PC-3 (cell line): ENCODE measurements around the gene B3GNT5. TPM values are rescaled to one million over a fixed set of nuclear protein-coding genes. Genes with fewer than 3 reads are reported as not detected.
A peak's percentile ranks its signal among the peaks of the same experiment; 100 is the strongest.

Experiments
- ATAC-seq: fragments of 200-7000 bp; cut with Tn5 transposase; 2 replicates; pipeline ENCODE4 v1.9.1; 2020; ENCODE audit warnings: mild to moderate bottlenecking, moderate library complexity
- BruUV-seq: library from RNA; stranded (reverse); fragments of 400-500 nt; replicated peaks from 2 replicates; lab custom pipeline; 2021; lab: Mats Ljungman, UMichigan
- CTCF ChIA-PET: fragments of 300-600 bp; sonication (Branson Sonifier 250); formaldehyde crosslinking; loops from one replicate; lab custom pipeline; 2022; ENCODE audit warnings: antibody characterized with exemption; lab: Charles Lee
- POLR2A ChIA-PET: fragments of 300-600 bp; sonication (Branson Sonifier 250); formaldehyde crosslinking; loops from one replicate; lab custom pipeline; 2022; ENCODE audit warnings: antibody characterized with exemption; ENCODE audit not compliant: unreplicated experiment; lab: Charles Lee
- DNase-seq: peaks from one replicate; pipeline ENCODE4 v3.0.0-alpha.2; 2015
- H2AFZ ChIP-seq: fragments of 300-600 bp; sonication (generic); 2 replicates; pipeline ENCODE4 v1.6.0; 2016; ENCODE audit warnings: antibody characterized with exemption, low read length
- H3F3A ChIP-seq: fragments of 300-600 bp; sonication (generic); one replicate; pipeline ENCODE4 v1.6.0; 2017; ENCODE audit warnings: antibody characterized with exemption, low read length, control low read depth, mild to moderate bottlenecking; ENCODE audit not compliant: unreplicated experiment
- H3K27ac ChIP-seq: fragments of 300-600 bp; sonication (generic); 2 replicates; pipeline ENCODE4 v1.5.1; 2016; ENCODE audit warnings: mild to moderate bottlenecking, low read length
- H3K27me3 ChIP-seq: fragments of 300-600 bp; sonication (generic); 2 replicates; pipeline ENCODE4 v1.6.1; 2016; ENCODE audit warnings: low read length, mixed read lengths
- H3K36me3 ChIP-seq: fragments of 300-600 bp; sonication (generic); 2 replicates; pipeline ENCODE4 v1.6.1; 2016; ENCODE audit warnings: low read depth, mixed run types, low read length, mixed read lengths
- H3K4me1 ChIP-seq: fragments of 300-600 bp; sonication (generic); 2 replicates; pipeline ENCODE4 v1.5.1; 2016; ENCODE audit warnings: low read length; ENCODE audit not compliant: insufficient read depth
- H3K4me2 ChIP-seq: fragments of 300-600 bp; sonication (generic); 2 replicates; pipeline ENCODE4 v1.6.0; 2016; ENCODE audit warnings: low read length
- H3K4me3 ChIP-seq: fragments of 300-600 bp; sonication (generic); 2 replicates; pipeline ENCODE4 v1.5.1; 2016; ENCODE audit warnings: mild to moderate bottlenecking, low read length, mixed read lengths
- H3K79me2 ChIP-seq: fragments of 300-600 bp; sonication (generic); 2 replicates; pipeline ENCODE4 v1.6.1; 2017; ENCODE audit warnings: low read length, mixed read lengths
- H3K9ac ChIP-seq: fragments of 300-600 bp; sonication (generic); 2 replicates; pipeline ENCODE4 v1.6.0; 2016; ENCODE audit warnings: mild to moderate bottlenecking, low read length
- H3K9me2 ChIP-seq: fragments of 300-600 bp; sonication (generic); replicated peaks from 2 replicates; pipeline ENCODE4 v1.6.1; 2016; ENCODE audit warnings: mixed run types, low read length, mixed read lengths
- H3K9me3 ChIP-seq: fragments of 300-600 bp; sonication (generic); 2 replicates; pipeline ENCODE4 v1.6.1; 2016; ENCODE audit warnings: low read length, mixed read lengths
- H4K20me1 ChIP-seq: fragments of 300-600 bp; sonication (generic); 2 replicates; pipeline ENCODE4 v1.6.1; 2016; ENCODE audit warnings: low read length, mixed read lengths
- CTCF ChIP-seq: fragments of 300-600 bp; sonication (generic); conservative IDR thresholded peaks from 2 replicates; pipeline ENCODE4 v1.5.1; 2017; ENCODE audit warnings: antibody characterized with exemption, low read depth, mild to moderate bottlenecking, low read length
- EZH2 ChIP-seq: fragments of 300-600 bp; sonication (generic); IDR thresholded peaks from one replicate; pipeline ENCODE4 v1.6.1; 2017; ENCODE audit warnings: antibody characterized with exemption, mild to moderate bottlenecking, low read length; ENCODE audit not compliant: unreplicated experiment
- EZH2phosphoT487 ChIP-seq: fragments of 300-600 bp; sonication (generic); IDR thresholded peaks from 2 replicates; pipeline ENCODE4 v1.6.1; 2018; ENCODE audit warnings: mild to moderate bottlenecking, antibody characterized with exemption, low read length, borderline replicate concordance
- intact Hi-C: fragments of 100-400 bp; cut with micrococcal nuclease; formaldehyde crosslinking; loops from 2 replicates; pipeline ENCODE4 v1.9.0; 2023
- total RNA-seq: library from RNA; depleted of rRNA; stranded (reverse); fragments of >200 nt; gene quantifications from 2 replicates; pipeline ENCODE4 v1.2.3, GENCODE V29; 2014

B3GNT5 gene
- total RNA-seq, 1 experiment from 2014 or later, result 22.9 TPM

DNA sequence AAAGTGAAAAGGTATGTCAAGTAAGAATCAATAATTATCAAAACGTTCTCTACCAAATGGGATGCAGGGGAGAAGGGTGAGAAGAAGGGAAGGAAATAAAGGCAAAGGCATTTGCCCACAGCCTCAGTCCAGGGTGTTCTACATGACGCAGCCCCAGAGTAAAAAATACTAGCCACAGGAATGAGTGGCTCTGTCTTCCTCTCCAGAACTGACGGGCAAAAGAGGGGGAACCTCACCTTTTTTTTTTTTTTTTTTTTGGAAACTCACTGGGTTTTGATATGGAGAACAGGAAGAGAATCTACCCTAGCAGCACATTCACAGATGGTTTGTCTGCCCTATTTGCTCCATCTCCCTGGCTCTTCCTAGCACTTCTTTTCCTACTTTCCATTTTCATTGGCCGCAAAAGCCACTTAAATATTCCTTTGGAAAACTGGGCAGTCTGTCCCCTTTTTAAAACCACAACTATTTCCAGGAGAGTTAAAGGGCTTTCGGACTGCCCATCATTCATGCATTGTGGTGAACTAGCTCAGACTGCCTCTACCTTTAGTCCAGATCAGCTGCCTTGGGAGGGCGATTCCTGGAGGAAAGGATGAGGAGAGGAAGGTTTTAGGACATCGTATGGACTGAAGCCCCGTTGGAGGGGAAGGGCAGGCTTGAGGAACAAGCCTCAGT lies 28.2 kb downstream of the B3GNT5 start:
- intact Hi-C loops, result no loop called here
- Histone ChIP-seq H3K4me1 (peaks cover 55% of the 10 kb centered on the region), H4K20me1 (no peaks in the 10 kb centered on the region), H3K9me2 (no peaks in the 10 kb centered on the region), H3K4me3 (no peak overlapping the region), H3K9me3 (no peaks in the 10 kb centered on the region), H3K79me2 (peaks cover 7% of the 10 kb centered on the region), H3K4me2 (no peak overlapping the region), H3K36me3 (no peaks in the 10 kb centered on the region), H3K9ac (no peak overlapping the region), H3K27ac (no peak overlapping the region), H3F3A (peaks cover 7% of the 10 kb centered on the region), H2AFZ (no peak overlapping the region), H3K27me3 (no peaks in the 10 kb centered on the region)
- TF ChIP-seq EZH2phosphoT487, result no peak
- no peak for TF ChIP-seq CTCF
- no peak for TF ChIP-seq EZH2
- ChIA-PET POLR2A (interaction anchor here (0.7 kb wide), 1 partner anchor 88 kb away, joined by 3 read pairs; no protein-coding TSS in a partner anchor), CTCF (no interaction called here)
- no peak for DNase-seq
- no peak for ATAC-seq
- no TSS peak for BruUV-seq

DNA sequence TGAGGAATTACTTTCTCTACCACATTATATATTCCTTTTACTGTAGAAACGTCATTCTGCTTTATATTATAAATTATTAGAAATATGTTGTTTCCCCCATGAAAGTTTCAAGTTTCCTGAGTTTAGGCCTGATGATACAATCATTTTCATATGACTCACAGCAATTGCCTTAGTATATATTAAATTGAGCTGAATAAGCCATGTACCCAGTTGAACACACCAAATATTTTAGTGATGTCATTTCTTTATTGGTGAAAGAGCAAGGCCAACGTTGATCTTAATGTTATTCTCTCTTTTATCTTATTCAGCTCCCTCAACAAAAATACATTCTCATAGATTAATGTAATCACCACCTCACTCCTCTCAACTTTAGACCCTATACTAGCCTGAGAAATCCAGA lies 30.8 kb downstream of the B3GNT5 start:
- Histone ChIP-seq H3K9me3 (no peaks in the 10 kb centered on the region), H3K79me2 (peaks cover 4% of the 10 kb centered on the region; the same call in 1 of the 2 replicates), H3F3A (peaks cover 7% of the 10 kb centered on the region), H3K36me3 (no peaks in the 10 kb centered on the region), H3K9me2 (no peaks in the 10 kb centered on the region), H3K27me3 (no peaks in the 10 kb centered on the region), H3K4me2 (peak overlapping the region; percentile 20; the same call in 1 of the 2 replicates), H3K27ac (peak overlapping the region; percentile 95), H3K9ac (peak overlapping the region; percentile 81), H3K4me3 (no peak overlapping the region), H2AFZ (no peak overlapping the region), H4K20me1 (no peaks in the 10 kb centered on the region), H3K4me1 (peaks cover 54% of the 10 kb centered on the region)
- BruUV-seq, result no TSS peak
- ChIA-PET POLR2A (interaction anchor here (0.5 to 0.6 kb wide), 2 partner anchors 27 to 160 kb away, joined by 3 to 6 read pairs; no protein-coding TSS in a partner anchor), CTCF (no interaction called here)
- DNase-seq (peak; percentile 55), ATAC-seq (no peak)
- intact Hi-C loops, result no loop called here
- no peak for TF ChIP-seq EZH2phosphoT487
- no peak for TF ChIP-seq CTCF
- TF ChIP-seq EZH2, result no peak

DNA sequence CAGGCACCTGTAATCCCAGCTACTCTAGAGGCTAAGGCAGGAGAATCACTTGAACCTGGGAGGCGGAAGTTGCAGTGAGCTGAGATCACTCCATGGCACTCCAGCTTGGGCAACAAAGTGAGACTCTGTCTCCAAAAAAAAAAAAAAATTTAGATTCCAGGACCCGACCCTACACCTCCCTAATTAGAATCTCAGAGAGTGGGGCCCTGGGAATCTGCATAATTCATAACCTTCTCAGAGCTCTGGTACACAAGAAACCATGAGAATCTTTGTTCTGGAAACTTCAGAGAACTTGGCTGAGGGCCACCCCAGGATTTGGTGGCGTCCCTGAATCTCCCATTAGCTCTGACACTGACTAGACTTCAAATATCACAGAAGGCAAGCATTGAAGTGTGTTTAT lies 31.5 kb downstream of the B3GNT5 start:
- CTCF ChIA-PET, result interaction anchor here (1.6 kb wide), 1 partner anchor 98 kb away, joined by 7 read pairs; no protein-coding TSS in a partner anchor
- Histone ChIP-seq H4K20me1 (no peaks in the 10 kb centered on the region), H3F3A (peaks cover 7% of the 10 kb centered on the region), H3K9me2 (no peaks in the 10 kb centered on the region), H3K4me3 (no peak overlapping the region), H2AFZ (no peak overlapping the region), H3K9ac (peak overlapping the region; percentile 81), H3K79me2 (peaks cover 4% of the 10 kb centered on the region; the same call in 1 of the 2 replicates), H3K27me3 (no peaks in the 10 kb centered on the region), H3K36me3 (no peaks in the 10 kb centered on the region), H3K9me3 (no peaks in the 10 kb centered on the region), H3K4me1 (peaks cover 47% of the 10 kb centered on the region), H3K4me2 (peak overlapping the region; percentile 76), H3K27ac (peak overlapping the region; percentile 95)
- ATAC-seq, result no peak
- DNase-seq, result no peak
- TF ChIP-seq EZH2, result no peak
- no peak for TF ChIP-seq EZH2phosphoT487
- TF ChIP-seq CTCF, result no peak
- POLR2A ChIA-PET, result interaction anchor here (0.6 to 0.7 kb wide), 2 partner anchors 86 to 161 kb away, joined by 6 to 16 read pairs; no protein-coding TSS in a partner anchor
- no TSS peak for BruUV-seq
- intact Hi-C loops, result no loop called here
